ENCODE measurements around the gene TMEM218. TPM values are rescaled to one million over a fixed set of nuclear protein-coding genes. Genes with fewer than 3 reads are reported as not detected.

The TMEM218 gene
- total RNA-seq, 1 experiment from 2014 or later, result 17.9 TPM

DNA sequence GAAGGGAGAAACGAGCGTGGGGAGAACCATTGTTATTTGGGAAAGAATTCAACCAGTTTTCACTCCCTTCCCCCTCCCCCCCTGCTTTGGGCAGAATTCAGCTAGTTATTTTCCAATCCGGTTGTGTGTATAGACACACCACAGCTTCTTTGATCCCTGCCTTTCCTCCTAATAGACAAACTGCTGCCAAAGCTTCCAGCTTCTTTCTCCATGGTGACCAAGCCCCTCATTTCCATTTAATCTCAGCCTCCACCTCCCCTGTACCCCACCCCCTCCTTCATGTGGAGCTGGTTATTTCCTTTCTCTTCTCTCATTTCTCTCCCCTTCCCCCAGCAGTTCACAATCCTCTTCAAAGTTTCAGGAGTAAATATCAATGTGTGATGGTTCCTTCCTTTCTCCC is 28.4 kb upstream of the TMEM218 start:
- POLR2A ChIA-PET, result interaction anchor here (2.1 kb wide), 1 partner anchor 16 kb away, joined by 8 read pairs; no protein-coding TSS in a partner anchor
- DNase-seq (ENCODE audit: low read depth, low spot score) (no peak), ATAC-seq (no peak)
- H3K4me3 ChIP-seq (replicated peaks in 1 of 2; ENCODE audit: low read depth in 1 of 2, low read length in 2 of 2), result no peak overlapping the region
- H3K27me3 ChIP-seq (ENCODE audit: insufficient read depth, low read length), result peaks cover 3% of the 10 kb centered on the region; the same call in 1 of the 2 replicates
- no peaks in the 10 kb centered on the region for H4K20me1 ChIP-seq (ENCODE audit: insufficient read depth)
- H3K9me2 ChIP-seq (ENCODE audit: insufficient read depth), result no peaks in the 10 kb centered on the region
- H2AFZ ChIP-seq (ENCODE audit: low read depth, low read length, poor library complexity, severe bottlenecking), result no peak overlapping the region
- BruUV-seq (replicated peaks), result no TSS peak
- RAD21 ChIA-PET (ENCODE audit: low non-redundant PET in 1 of 2, low total read pairs in 2 of 2, uncharacterized antibody in 2 of 2, unreplicated experiment in 2 of 2), result no interaction called here
- H3K4me2 ChIP-seq (ENCODE audit: low read length), result no peak overlapping the region
- H3K9ac ChIP-seq (ENCODE audit: low read length), result no peak overlapping the region
- CTCF ChIA-PET, result interaction anchor here (1.0 kb wide), 1 partner anchor 15 kb away, joined by 6 read pairs; no protein-coding TSS in a partner anchor
- intact Hi-C loops (cut with micrococcal nuclease), result loop anchor here (10.0 kb wide), 2 partner anchors 205 to 265 kb away; no protein-coding TSS in a partner anchor
- no peaks in the 10 kb centered on the region for H3K79me2 ChIP-seq (ENCODE audit: insufficient read depth, low read length)
- no peak overlapping the region for H3K27ac ChIP-seq (ENCODE audit: low read depth, low read length)
- H3K4me1 ChIP-seq (ENCODE audit: control insufficient read depth in 1 of 2, insufficient read depth in 2 of 2, low read length in 2 of 2), result peaks cover 0 to 2% of the 10 kb centered on the region in 2 experiments; a peak in 1 of 4 replicates
- H3K9me3 ChIP-seq (ENCODE audit: control insufficient read depth in 1 of 2, insufficient read depth in 1 of 2, low read depth in 1 of 2, low read length in 2 of 2), result no peaks in the 10 kb centered on the region
- TF ChIP-seq, protein P1, sequence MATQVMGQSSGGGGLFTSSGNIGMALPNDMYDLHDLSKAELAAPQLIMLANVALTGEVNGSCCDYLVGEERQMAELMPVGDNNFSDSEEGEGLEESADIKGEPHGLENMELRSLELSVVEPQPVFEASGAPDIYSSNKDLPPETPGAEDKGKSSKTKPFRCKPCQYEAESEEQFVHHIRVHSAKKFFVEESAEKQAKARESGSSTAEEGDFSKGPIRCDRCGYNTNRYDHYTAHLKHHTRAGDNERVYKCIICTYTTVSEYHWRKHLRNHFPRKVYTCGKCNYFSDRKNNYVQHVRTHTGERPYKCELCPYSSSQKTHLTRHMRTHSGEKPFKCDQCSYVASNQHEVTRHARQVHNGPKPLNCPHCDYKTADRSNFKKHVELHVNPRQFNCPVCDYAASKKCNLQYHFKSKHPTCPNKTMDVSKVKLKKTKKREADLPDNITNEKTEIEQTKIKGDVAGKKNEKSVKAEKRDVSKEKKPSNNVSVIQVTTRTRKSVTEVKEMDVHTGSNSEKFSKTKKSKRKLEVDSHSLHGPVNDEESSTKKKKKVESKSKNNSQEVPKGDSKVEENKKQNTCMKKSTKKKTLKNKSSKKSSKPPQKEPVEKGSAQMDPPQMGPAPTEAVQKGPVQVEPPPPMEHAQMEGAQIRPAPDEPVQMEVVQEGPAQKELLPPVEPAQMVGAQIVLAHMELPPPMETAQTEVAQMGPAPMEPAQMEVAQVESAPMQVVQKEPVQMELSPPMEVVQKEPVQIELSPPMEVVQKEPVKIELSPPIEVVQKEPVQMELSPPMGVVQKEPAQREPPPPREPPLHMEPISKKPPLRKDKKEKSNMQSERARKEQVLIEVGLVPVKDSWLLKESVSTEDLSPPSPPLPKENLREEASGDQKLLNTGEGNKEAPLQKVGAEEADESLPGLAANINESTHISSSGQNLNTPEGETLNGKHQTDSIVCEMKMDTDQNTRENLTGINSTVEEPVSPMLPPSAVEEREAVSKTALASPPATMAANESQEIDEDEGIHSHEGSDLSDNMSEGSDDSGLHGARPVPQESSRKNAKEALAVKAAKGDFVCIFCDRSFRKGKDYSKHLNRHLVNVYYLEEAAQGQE (IDR thresholded peaks at IDR 0.05; ENCODE audit: low read depth), result no peak
- TF ChIP-seq, protein P2, sequence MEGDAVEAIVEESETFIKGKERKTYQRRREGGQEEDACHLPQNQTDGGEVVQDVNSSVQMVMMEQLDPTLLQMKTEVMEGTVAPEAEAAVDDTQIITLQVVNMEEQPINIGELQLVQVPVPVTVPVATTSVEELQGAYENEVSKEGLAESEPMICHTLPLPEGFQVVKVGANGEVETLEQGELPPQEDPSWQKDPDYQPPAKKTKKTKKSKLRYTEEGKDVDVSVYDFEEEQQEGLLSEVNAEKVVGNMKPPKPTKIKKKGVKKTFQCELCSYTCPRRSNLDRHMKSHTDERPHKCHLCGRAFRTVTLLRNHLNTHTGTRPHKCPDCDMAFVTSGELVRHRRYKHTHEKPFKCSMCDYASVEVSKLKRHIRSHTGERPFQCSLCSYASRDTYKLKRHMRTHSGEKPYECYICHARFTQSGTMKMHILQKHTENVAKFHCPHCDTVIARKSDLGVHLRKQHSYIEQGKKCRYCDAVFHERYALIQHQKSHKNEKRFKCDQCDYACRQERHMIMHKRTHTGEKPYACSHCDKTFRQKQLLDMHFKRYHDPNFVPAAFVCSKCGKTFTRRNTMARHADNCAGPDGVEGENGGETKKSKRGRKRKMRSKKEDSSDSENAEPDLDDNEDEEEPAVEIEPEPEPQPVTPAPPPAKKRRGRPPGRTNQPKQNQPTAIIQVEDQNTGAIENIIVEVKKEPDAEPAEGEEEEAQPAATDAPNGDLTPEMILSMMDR (IDR thresholded peaks at IDR 0.05 in 2 of 3, conservative IDR thresholded peaks at IDR 0.05 in 1 of 3; ENCODE audit: borderline replicate concordance in 1 of 3, insufficient read depth in 1 of 3, low read depth in 2 of 3, low read length in 2 of 3), result no peak
- TF ChIP-seq JUND (IDR thresholded peaks at IDR 0.05) (no peak), CBX3 (IDR thresholded peaks at IDR 0.05; ENCODE audit: low read depth) (no peak), TCF7L2 (IDR thresholded peaks at IDR 0.05; ENCODE audit: borderline replicate concordance, extremely low read depth, insufficient read depth, insufficient read length) (no peak), EZH2 (IDR thresholded peaks at IDR 0.05) (no peak)
- TF ChIP-seq, protein P3, sequence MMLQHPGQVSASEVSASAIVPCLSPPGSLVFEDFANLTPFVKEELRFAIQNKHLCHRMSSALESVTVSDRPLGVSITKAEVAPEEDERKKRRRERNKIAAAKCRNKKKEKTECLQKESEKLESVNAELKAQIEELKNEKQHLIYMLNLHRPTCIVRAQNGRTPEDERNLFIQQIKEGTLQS (IDR thresholded peaks at IDR 0.05), result no peak
- TF ChIP-seq, protein P4, sequence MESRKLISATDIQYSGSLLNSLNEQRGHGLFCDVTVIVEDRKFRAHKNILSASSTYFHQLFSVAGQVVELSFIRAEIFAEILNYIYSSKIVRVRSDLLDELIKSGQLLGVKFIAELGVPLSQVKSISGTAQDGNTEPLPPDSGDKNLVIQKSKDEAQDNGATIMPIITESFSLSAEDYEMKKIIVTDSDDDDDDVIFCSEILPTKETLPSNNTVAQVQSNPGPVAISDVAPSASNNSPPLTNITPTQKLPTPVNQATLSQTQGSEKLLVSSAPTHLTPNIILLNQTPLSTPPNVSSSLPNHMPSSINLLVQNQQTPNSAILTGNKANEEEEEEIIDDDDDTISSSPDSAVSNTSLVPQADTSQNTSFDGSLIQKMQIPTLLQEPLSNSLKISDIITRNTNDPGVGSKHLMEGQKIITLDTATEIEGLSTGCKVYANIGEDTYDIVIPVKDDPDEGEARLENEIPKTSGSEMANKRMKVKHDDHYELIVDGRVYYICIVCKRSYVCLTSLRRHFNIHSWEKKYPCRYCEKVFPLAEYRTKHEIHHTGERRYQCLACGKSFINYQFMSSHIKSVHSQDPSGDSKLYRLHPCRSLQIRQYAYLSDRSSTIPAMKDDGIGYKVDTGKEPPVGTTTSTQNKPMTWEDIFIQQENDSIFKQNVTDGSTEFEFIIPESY (IDR thresholded peaks at IDR 0.05; ENCODE audit: extremely low read depth, insufficient replicate concordance, low read length), result no peak
- H3K36me3 ChIP-seq (ENCODE audit: control insufficient read depth in 1 of 2, insufficient read depth in 2 of 2, low read length in 2 of 2), result no peaks in the 10 kb centered on the region

Data from HCT116 (cell line).